GM18505 (cell line): ENCODE measurements around the gene PCIF1.
"Not testable (repeated sequence)": the region's sequence is repeated elsewhere in the genome, so short reads cannot be mapped to it uniquely, and the experiment has no call there.

ENCODE experiments used
- ATAC-seq: cut with Tn5 transposase; IDR thresholded peaks from one replicate; pipeline ENCODE4 v1.9.1; 2021; ENCODE audit not compliant: unreplicated experiment
- POLR2A ChIP-seq: IDR thresholded peaks from 4 replicates; pipeline ENCODE4 v1.6.1; 2011; ENCODE audit warnings: borderline replicate concordance; ENCODE audit not compliant: insufficient read depth, insufficient read length; ENCODE audit errors: extremely low read depth

Gene PCIF1

GRCh38 chr20:45987108-45987780 lies 52.8 kb downstream of the PCIF1 start:
- ATAC-seq = no peak

GRCh38 chr20:45988830-45989229 lies 54.3 kb downstream of the PCIF1 start:
- ATAC-seq = not testable (repeated sequence)

More at GRCh38 chr20:45987108-45987780, 52.8 kb downstream of the PCIF1 start:
- no peak for TF ChIP-seq POLR2A

GRCh38 chr20:45991616-45992015 lies 57.1 kb downstream of the PCIF1 start:
- ATAC-seq = no peak
- TF ChIP-seq POLR2A = no peak

GRCh38 chr20:45993197-45993951 lies 58.9 kb downstream of the PCIF1 start:
- TF ChIP-seq POLR2A = no peak
- no peak for ATAC-seq

- ATAC-seq = no peak
- TF ChIP-seq POLR2A = no peak
Measured at GRCh38 chr20:45994761-45995493, 60.4 kb downstream of the PCIF1 start.

- not testable (repeated sequence) for ATAC-seq
Measured at GRCh38 chr20:45995495-45996097, 61.1 kb downstream of the PCIF1 start.

- no peak for TF ChIP-seq POLR2A
- no peak for ATAC-seq
Measured at GRCh38 chr20:45997187-45997586, 62.7 kb downstream of the PCIF1 start.
